MM.1S (cell line): ENCODE data around the gene PLXNA4.

ENCODE experiments used
- CTCF ChIP-seq: fragments of 300-600 bp; sonication (generic); IDR thresholded peaks from 2 replicates; pipeline ENCODE4 v1.5.1; 2016; ENCODE audit warnings: antibody characterized with exemption, low read length, mixed read lengths
- EZH2 ChIP-seq: fragments of 300-600 bp; sonication (generic); optimal IDR thresholded peaks from 2 replicates; pipeline ENCODE3; 2017; ENCODE audit warnings: low read depth, mild to moderate bottlenecking, antibody characterized with exemption, low read length, mixed read lengths
- EZH2phosphoT487 ChIP-seq: fragments of 300-600 bp; sonication (generic); IDR thresholded peaks from 2 replicates; pipeline ENCODE4 v1.6.1; 2018; ENCODE audit warnings: antibody characterized with exemption, low read length

GRCh38 chr7:132102942-132103341, 473.3 kb downstream of the PLXNA4 start:
- no peak for TF ChIP-seq EZH2
- TF ChIP-seq CTCF = no peak
- no peak for TF ChIP-seq EZH2phosphoT487
